IPS-20b (cell line): ENCODE measurements around the gene MYLK3.
"Not testable (repeated sequence)": the region's sequence is repeated elsewhere in the genome, so short reads cannot be mapped to it uniquely, and the experiment has no call there.

Source experiments
- H3K27ac ChIP-seq: one replicate; pipeline ENCODE4 v1.5.1; 2013; ENCODE audit warnings: low read length
- H3K27me3 ChIP-seq: 2 replicates; pipeline ENCODE4 v1.6.1; 2013; ENCODE audit warnings: mild to moderate bottlenecking, low read length, inconsistent platforms; ENCODE audit not compliant: insufficient read depth
- H3K36me3 ChIP-seq: 2 replicates; pipeline ENCODE4 v1.6.1; 2013; ENCODE audit warnings: low read depth, mild to moderate bottlenecking, inconsistent platforms, low read length, moderate library complexity; ENCODE audit not compliant: insufficient read depth
- H3K4me1 ChIP-seq: 2 replicates; pipeline ENCODE4 v1.6.1; 2013; ENCODE audit warnings: mild to moderate bottlenecking, control low read depth, inconsistent platforms, low read length, moderate library complexity; ENCODE audit not compliant: insufficient read depth
- H3K4me3 ChIP-seq: 2 replicates; pipeline ENCODE4 v1.5.1; 2013; ENCODE audit warnings: mild to moderate bottlenecking, low read length, inconsistent platforms
- H3K9ac ChIP-seq: 2 replicates; pipeline ENCODE4 v1.6.1; 2013; ENCODE audit warnings: low read depth, mild to moderate bottlenecking, inconsistent platforms, low read length, moderate library complexity
- H3K9me3 ChIP-seq: 2 replicates; pipeline ENCODE4 v1.6.1; 2013; ENCODE audit warnings: mild to moderate bottlenecking, low read depth, low read length, inconsistent platforms; ENCODE audit not compliant: insufficient read depth

Gene MYLK3

GRCh38 chr16:46747777-46748651, at the start of gene MYLK3:
TSS of gene MYLK3 (minus strand) at chr16:46748344. CDS start at chr16:46748193, 151 bp downstream.
- Histone ChIP-seq H3K4me3 (no peak within 1 kb of the TSS), H3K4me1 (peaks cover 5% of the 10 kb centered on the region), H3K36me3 (no peaks in the 10 kb centered on the region), H3K9ac (no peak within 1 kb of the TSS), H3K9me3 (no peaks in the 10 kb centered on the region), H3K27ac (no peak within 1 kb of the TSS), H3K27me3 (no peaks in the 10 kb centered on the region)

GRCh38 chr16:46797501-46797900, 49.4 kb upstream of the MYLK3 start:
- Histone ChIP-seq H3K4me3 (no peak overlapping the region), H3K9me3 (peaks cover 12% of the 10 kb centered on the region; the same call in 1 of the 2 replicates), H3K27ac (no peak overlapping the region), H3K36me3 (peaks cover 6% of the 10 kb centered on the region; the same call in 1 of the 2 replicates), H3K27me3 (no peaks in the 10 kb centered on the region), H3K9ac (no peak overlapping the region), H3K4me1 (no peaks in the 10 kb centered on the region)

DNA sequence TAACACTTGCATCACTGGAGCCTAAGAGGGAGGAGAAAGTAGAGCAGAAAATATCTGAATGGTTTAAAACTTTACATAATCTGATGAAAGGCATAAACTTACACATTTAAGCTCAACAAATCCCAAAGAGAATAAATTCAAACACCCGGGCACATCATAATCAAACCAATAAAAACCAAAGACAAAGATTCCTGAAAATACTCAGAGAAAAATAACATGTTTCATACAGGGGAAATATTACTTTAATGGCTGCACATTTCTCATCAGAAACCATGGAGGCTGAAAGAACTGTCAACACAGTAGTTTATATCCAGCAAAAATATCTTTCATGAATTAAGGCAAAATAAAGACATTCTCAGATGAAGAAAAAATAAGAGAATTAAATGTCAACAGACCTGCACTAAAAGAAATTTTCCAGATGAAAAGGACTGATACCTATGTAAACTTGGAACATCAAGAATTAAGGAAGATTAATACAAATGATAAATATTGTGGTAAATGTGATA, 48.7 kb upstream of the MYLK3 start:
- Histone ChIP-seq H3K27ac (no peak overlapping the region), H3K27me3 (no peaks in the 10 kb centered on the region), H3K4me1 (no peaks in the 10 kb centered on the region), H3K9me3 (peaks cover 12% of the 10 kb centered on the region; the same call in 1 of the 2 replicates), H3K4me3 (no peak overlapping the region), H3K9ac (no peak overlapping the region), H3K36me3 (no peaks in the 10 kb centered on the region)

DNA sequence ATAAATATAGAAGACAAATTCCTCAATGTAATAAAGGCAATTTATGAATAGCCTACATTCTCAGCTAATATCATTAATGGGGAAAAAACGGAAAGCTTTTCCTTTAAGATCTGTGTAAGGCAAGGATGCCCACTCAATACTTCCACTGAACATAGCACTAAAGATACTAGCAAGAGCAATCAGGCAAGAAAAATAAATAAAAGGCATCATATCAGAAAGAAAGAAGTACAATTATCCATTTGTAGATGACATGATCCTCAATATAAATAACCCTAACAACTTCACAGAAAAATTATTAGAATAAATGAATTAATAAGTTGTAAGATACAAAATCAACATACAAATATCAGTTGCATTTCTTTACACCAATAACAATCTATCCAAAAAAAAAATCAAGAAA, 45.7 kb upstream of the MYLK3 start:
- Histone ChIP-seq H3K4me3 (no peak overlapping the region), H3K27ac (no peak overlapping the region), H3K9ac (no peak overlapping the region), H3K9me3 (peaks cover 12% of the 10 kb centered on the region; the same call in 1 of the 2 replicates), H3K4me1 (peaks cover 13% of the 10 kb centered on the region; the same call in 1 of the 2 replicates), H3K36me3 (no peaks in the 10 kb centered on the region), H3K27me3 (no peaks in the 10 kb centered on the region)

GRCh38 chr16:46790599-46791270, 42.6 kb upstream of the MYLK3 start:
- H3K4me1 ChIP-seq = peaks cover 20% of the 10 kb centered on the region
- peak overlapping the region; percentile 85; the same call in 1 of the 2 replicates for H3K9ac ChIP-seq
- H3K36me3 ChIP-seq = no peaks in the 10 kb centered on the region
- H3K27me3 ChIP-seq = no peaks in the 10 kb centered on the region
- H3K27ac ChIP-seq = peak overlapping the region; percentile 48
- peak overlapping the region; percentile 75 for H3K4me3 ChIP-seq
- peaks cover 12% of the 10 kb centered on the region; the same call in 1 of the 2 replicates for H3K9me3 ChIP-seq

DNA sequence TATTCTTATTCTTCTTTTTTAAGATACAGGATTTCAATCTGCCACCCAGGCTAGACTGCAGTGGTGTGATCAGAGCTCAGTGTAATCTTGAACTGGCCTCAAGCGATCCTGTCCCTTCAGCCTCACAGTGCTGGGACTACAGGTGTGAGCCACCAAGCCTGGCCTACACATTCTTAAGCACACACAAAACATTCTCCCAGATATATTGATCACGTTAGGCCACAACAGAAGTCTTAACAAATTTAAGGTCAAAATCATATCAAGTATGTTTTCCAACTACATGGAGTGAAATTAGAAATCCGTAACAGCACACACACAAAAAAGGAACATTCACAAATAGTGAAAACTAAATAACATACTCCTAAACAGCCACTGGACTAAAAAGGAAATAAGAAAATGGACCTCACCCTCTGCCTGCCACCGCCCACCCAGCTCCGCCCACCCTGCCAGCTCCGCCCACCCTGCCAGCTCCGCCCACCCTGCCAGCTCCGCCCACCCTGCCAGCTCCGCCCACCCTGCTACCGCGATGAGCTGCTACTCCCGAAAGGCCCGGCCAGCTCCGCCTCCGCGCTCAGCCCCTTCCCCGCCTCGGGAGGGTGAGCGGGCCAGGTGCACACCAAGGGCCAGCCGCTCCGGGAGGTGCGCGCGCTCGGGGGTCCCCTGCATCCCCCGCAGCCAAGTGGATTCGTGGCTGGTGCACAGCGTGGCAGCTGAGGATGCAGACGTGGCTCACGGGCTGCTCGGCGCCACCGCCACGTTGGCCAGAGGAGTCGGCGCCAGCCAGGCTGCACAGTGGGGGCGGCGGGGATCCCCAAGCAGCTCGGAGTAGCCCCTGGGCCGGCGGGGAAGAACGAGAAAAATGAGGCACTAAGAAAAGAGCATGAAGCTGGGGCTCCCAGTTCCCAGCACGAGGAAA, 41.6 kb upstream of the MYLK3 start:
- H3K4me3 ChIP-seq = peak overlapping the region; percentile 75
- peaks cover 29% of the 10 kb centered on the region for H3K4me1 ChIP-seq
- peaks cover 4% of the 10 kb centered on the region; the same call in 1 of the 2 replicates for H3K9me3 ChIP-seq
- peak overlapping the region; percentile 85; the same call in 1 of the 2 replicates for H3K9ac ChIP-seq
- H3K36me3 ChIP-seq = no peaks in the 10 kb centered on the region
- H3K27me3 ChIP-seq = no peaks in the 10 kb centered on the region
- peak overlapping the region; percentile 48 for H3K27ac ChIP-seq

DNA sequence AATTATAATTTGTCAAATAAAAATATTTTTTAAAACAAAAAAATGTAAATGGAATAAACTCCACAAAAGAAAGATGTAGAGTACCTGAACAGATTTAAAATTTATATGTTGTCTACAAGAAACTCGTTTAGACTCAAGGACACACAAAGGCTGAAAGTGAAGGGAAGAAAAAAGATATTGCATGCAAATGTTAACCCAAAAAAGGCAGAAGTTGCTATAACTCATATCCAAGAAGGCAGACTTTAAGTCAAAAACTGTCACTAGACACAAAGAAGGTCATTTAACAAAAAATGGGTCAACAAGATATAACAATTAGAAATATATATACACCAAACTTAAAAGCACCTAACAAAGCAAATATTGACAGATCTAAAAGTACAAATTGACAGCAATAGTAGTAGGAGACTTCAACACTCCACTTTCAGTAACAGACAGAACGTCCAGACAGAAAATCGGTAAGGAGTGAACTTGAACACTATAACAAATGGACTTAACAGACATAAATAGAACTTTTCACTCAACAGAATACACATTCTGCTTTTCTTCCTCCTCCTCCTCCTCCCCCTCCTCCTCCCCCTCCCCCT, 40.8 kb upstream of the MYLK3 start:
- Histone ChIP-seq H3K4me1 (peaks cover 30% of the 10 kb centered on the region), H3K27me3 (no peaks in the 10 kb centered on the region), H3K27ac (no peak overlapping the region), H3K4me3 (peak overlapping the region; percentile 59), H3K36me3 (no peaks in the 10 kb centered on the region), H3K9ac (no peak overlapping the region; the same call in 1 of the 2 replicates), H3K9me3 (no peaks in the 10 kb centered on the region)

- Histone ChIP-seq H3K9me3 (no peaks in the 10 kb centered on the region), H3K27ac (no peak overlapping the region), H3K9ac (no peak overlapping the region), H3K4me3 (no peak overlapping the region), H3K4me1 (peaks cover 30% of the 10 kb centered on the region), H3K27me3 (no peaks in the 10 kb centered on the region), H3K36me3 (no peaks in the 10 kb centered on the region)
These were observed 39.8 kb upstream of the MYLK3 start for GRCh38 chr16:46787909-46788308.

- no peak overlapping the region for H3K27ac ChIP-seq
- H3K4me1 ChIP-seq = peaks cover 25% of the 10 kb centered on the region
- H3K27me3 ChIP-seq = no peaks in the 10 kb centered on the region
- no peak overlapping the region for H3K4me3 ChIP-seq
- H3K9ac ChIP-seq = peak overlapping the region; percentile 19; the same call in 1 of the 2 replicates
- H3K9me3 ChIP-seq = no peaks in the 10 kb centered on the region
- H3K36me3 ChIP-seq = no peaks in the 10 kb centered on the region
These were observed 37.1 kb upstream of the MYLK3 start for GRCh38 chr16:46785076-46785845.

GRCh38 chr16:46784569-46784968, 36.4 kb upstream of the MYLK3 start:
- not testable (repeated sequence) for H3K4me3 ChIP-seq, H3K36me3 ChIP-seq, H3K27ac ChIP-seq, H3K9me3 ChIP-seq, H3K27me3 ChIP-seq
- Histone ChIP-seq H3K4me1 (peaks cover 23% of the 10 kb centered on the region), H3K9ac (peak overlapping the region; percentile 19; the same call in 1 of the 2 replicates)
